Large intestine (tissue), 3 donors: Measurements from ENCODE around the gene FARP1. TPM values are rescaled to one million over a fixed set of nuclear protein-coding genes. Genes with fewer than 3 reads are reported as not detected.

Experiments
- DNase-seq, 2 donors: peaks; one replicate each; pipeline versions ENCODE4 v3.0.0 to v3.0.0-alpha.2; 2013
- H3K27ac ChIP-seq: one replicate; pipeline ENCODE4 v1.5.1; 2013; ENCODE audit warnings: low read length
- H3K27me3 ChIP-seq: 2 replicates; pipeline ENCODE4 v1.6.1; 2013; ENCODE audit warnings: low read length; ENCODE audit not compliant: control insufficient read depth, insufficient read depth
- H3K36me3 ChIP-seq: 2 replicates; pipeline ENCODE4 v1.6.1; 2013; ENCODE audit warnings: low read length; ENCODE audit not compliant: control insufficient read depth, insufficient read depth
- H3K4me1 ChIP-seq: one replicate; pipeline ENCODE4 v1.6.1; 2013; ENCODE audit warnings: low read length; ENCODE audit not compliant: control insufficient read depth, insufficient read depth
- H3K4me3 ChIP-seq: one replicate; pipeline ENCODE4 v1.5.1; 2013; ENCODE audit warnings: low read length
- H3K9me3 ChIP-seq: one replicate; pipeline ENCODE4 v1.6.1; 2013; ENCODE audit warnings: mild to moderate bottlenecking, low read depth, low read length, moderate library complexity; ENCODE audit not compliant: control insufficient read depth
- WGBS: methylation state at CpG from one replicate; pipeline ENCODE4 v1.1.5; 2013; ENCODE audit warnings: low lambda C conversion rate; ENCODE audit not compliant: insufficient coverage; 5-methylcytosine and 5-hydroxymethylcytosine counted together
- polyA plus RNA-seq: library from polyadenylated mRNA; unstranded; fragments of 120-200 nt; gene quantifications from one replicate; pipeline ENCODE4 v1.2.1, GENCODE V29; 2013

FARP1 gene
- polyA plus RNA-seq, 1 donor = 27.6 TPM

GRCh38 chr13:98370806-98371515 is 228.1 kb downstream of the FARP1 start:
- Histone ChIP-seq H3K4me1 (peaks cover 3% of the 10 kb centered on the region), H3K9me3 (no peaks in the 10 kb centered on the region), H3K36me3 (no peaks in the 10 kb centered on the region), H3K27me3 (no peaks in the 10 kb centered on the region), H3K4me3 (no peak overlapping the region), H3K27ac (peak overlapping the region; percentile 59)
- peak in 1 of 2 donors; percentile 20 for DNase-seq
- WGBS = 90% methylated on average over 2 of the region's 16 CpGs

GRCh38 chr13:98371516-98372023 is 228.7 kb downstream of the FARP1 start:
- H3K27me3 ChIP-seq = no peaks in the 10 kb centered on the region
- H3K4me3 ChIP-seq = no peak overlapping the region
- DNase-seq = no peak
- peak overlapping the region; percentile 59 for H3K27ac ChIP-seq
- no peaks in the 10 kb centered on the region for H3K36me3 ChIP-seq
- no CpG with 5 or more reads among the region's 5 CpGs for WGBS
- H3K9me3 ChIP-seq = no peaks in the 10 kb centered on the region
- peaks cover 3% of the 10 kb centered on the region for H3K4me1 ChIP-seq

- H3K4me3 ChIP-seq = no peak overlapping the region
- no peak for DNase-seq
- no peaks in the 10 kb centered on the region for H3K27me3 ChIP-seq
- no peaks in the 10 kb centered on the region for H3K9me3 ChIP-seq
- peaks cover 3% of the 10 kb centered on the region for H3K4me1 ChIP-seq
- WGBS = no CpG with 5 or more reads among the region's 8 CpGs
- H3K27ac ChIP-seq = peak overlapping the region; percentile 33
- no peaks in the 10 kb centered on the region for H3K36me3 ChIP-seq
Measured at GRCh38 chr13:98372876-98373275, 230.0 kb downstream of the FARP1 start.

GRCh38 chr13:98374750-98375149 is 231.9 kb downstream of the FARP1 start:
- H3K9me3 ChIP-seq = no peaks in the 10 kb centered on the region
- no peak overlapping the region for H3K27ac ChIP-seq
- H3K4me3 ChIP-seq = no peak overlapping the region
- no CpG with 5 or more reads among the region's 1 CpG for WGBS
- no peaks in the 10 kb centered on the region for H3K27me3 ChIP-seq
- peaks cover 3% of the 10 kb centered on the region for H3K4me1 ChIP-seq
- no peak for DNase-seq
- H3K36me3 ChIP-seq = no peaks in the 10 kb centered on the region

GRCh38 chr13:98377635-98378378 is 234.9 kb downstream of the FARP1 start:
- Histone ChIP-seq H3K27ac (no peak overlapping the region), H3K36me3 (no peaks in the 10 kb centered on the region), H3K9me3 (no peaks in the 10 kb centered on the region), H3K4me1 (no peaks in the 10 kb centered on the region), H3K4me3 (no peak overlapping the region), H3K27me3 (no peaks in the 10 kb centered on the region)
- no CpG with 5 or more reads among the region's 13 CpGs for WGBS
- no peak for DNase-seq

- Histone ChIP-seq H3K9me3 (no peaks in the 10 kb centered on the region), H3K27ac (no peak overlapping the region), H3K27me3 (no peaks in the 10 kb centered on the region), H3K4me1 (no peaks in the 10 kb centered on the region), H3K36me3 (peaks cover 15% of the 10 kb centered on the region), H3K4me3 (no peak overlapping the region)
- DNase-seq = no peak
- WGBS = 94% methylated on average over 2 of the region's 5 CpGs
Measured at GRCh38 chr13:98384739-98385138, 241.8 kb downstream of the FARP1 start.

GRCh38 chr13:98385606-98386005 is 242.7 kb downstream of the FARP1 start:
- no peaks in the 10 kb centered on the region for H3K4me1 ChIP-seq
- H3K27ac ChIP-seq = no peak overlapping the region
- peaks cover 16% of the 10 kb centered on the region for H3K36me3 ChIP-seq
- no peaks in the 10 kb centered on the region for H3K9me3 ChIP-seq
- H3K27me3 ChIP-seq = no peaks in the 10 kb centered on the region
- no peak for DNase-seq
- no peak overlapping the region for H3K4me3 ChIP-seq
- WGBS = no CpG with 5 or more reads among the region's 10 CpGs

- Histone ChIP-seq H3K36me3 (peaks cover 21% of the 10 kb centered on the region), H3K4me1 (no peaks in the 10 kb centered on the region), H3K4me3 (no peak overlapping the region), H3K9me3 (no peaks in the 10 kb centered on the region), H3K27ac (no peak overlapping the region), H3K27me3 (no peaks in the 10 kb centered on the region)
- WGBS = 0% methylated on average over 1 of the region's 8 CpGs
- peak; percentile 43 to 76 for DNase-seq
Measured at GRCh38 chr13:98386637-98387036, 243.7 kb downstream of the FARP1 start.

GRCh38 chr13:98389319-98389718 is 246.4 kb downstream of the FARP1 start:
- DNase-seq = no peak
- peaks cover 33% of the 10 kb centered on the region for H3K36me3 ChIP-seq
- H3K4me1 ChIP-seq = no peaks in the 10 kb centered on the region
- no peak overlapping the region for H3K4me3 ChIP-seq
- no peak overlapping the region for H3K27ac ChIP-seq
- no peaks in the 10 kb centered on the region for H3K27me3 ChIP-seq
- no peaks in the 10 kb centered on the region for H3K9me3 ChIP-seq
- 87% methylated on average over 5 of the region's 9 CpGs for WGBS

- Histone ChIP-seq H3K27me3 (no peaks in the 10 kb centered on the region), H3K27ac (no peak overlapping the region), H3K36me3 (peaks cover 36% of the 10 kb centered on the region), H3K4me3 (no peak overlapping the region), H3K9me3 (no peaks in the 10 kb centered on the region), H3K4me1 (no peaks in the 10 kb centered on the region)
- DNase-seq = no peak
- no CpG with 5 or more reads among the region's 11 CpGs for whole genome bisulfite sequencing
Measured at GRCh38 chr13:98390086-98390715, 247.3 kb downstream of the FARP1 start.
